GM21526 (cell line): ENCODE data around the gene CREBBP.
"Not testable (repeated sequence)": the region's sequence is repeated elsewhere in the genome, so short reads cannot be mapped to it uniquely, and the experiment has no call there.

ENCODE experiments used
- ATAC-seq: cut with Tn5 transposase; IDR thresholded peaks from one replicate; pipeline ENCODE4 v1.9.1; 2021; ENCODE audit warnings: moderate library complexity; ENCODE audit not compliant: unreplicated experiment, low FRiP score

The CREBBP gene

GRCh38 chr16:3726021-3726687, 154.4 kb downstream of the CREBBP start:
- no peak for ATAC-seq

DNA sequence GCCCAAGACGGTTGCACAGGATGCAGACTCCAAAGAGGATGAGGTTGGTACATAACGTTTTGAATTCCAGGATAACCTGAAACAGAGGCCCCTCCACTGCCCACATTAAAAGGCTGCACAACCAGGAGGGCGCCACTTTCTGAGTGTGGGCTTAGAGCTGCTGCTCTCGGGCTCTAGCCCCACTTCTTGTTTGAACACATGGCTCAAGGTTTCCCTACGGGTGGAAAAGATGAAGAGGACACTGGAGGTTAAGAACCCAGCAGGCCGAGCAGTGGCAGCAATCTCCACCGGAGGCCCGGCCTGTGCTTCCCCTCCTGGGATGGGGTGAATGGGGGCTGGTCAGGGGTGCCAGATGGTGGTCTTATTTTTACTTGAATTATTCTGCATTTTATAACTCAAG, 155.2 kb downstream of the CREBBP start:
- ATAC-seq, result no peak

DNA sequence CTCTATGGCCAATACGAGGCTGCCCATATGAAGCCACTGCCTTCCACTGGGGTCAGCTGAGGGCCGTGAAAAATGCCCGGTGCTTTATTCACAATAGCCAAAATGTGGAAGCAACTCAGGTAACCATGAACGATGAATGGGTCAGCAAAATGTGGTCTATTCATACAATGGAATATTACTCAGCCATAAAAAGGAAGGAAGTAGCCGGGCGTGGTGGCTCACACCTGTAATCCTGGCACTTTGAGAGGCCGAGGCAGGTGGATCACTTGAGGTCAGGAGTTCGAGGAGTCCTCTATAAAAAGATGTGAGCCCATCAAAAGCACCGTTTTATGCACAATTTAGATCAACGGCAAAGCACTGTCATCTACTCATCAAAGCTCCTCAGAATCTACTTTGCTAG, 158.0 kb downstream of the CREBBP start:
- no peak for ATAC-seq

DNA sequence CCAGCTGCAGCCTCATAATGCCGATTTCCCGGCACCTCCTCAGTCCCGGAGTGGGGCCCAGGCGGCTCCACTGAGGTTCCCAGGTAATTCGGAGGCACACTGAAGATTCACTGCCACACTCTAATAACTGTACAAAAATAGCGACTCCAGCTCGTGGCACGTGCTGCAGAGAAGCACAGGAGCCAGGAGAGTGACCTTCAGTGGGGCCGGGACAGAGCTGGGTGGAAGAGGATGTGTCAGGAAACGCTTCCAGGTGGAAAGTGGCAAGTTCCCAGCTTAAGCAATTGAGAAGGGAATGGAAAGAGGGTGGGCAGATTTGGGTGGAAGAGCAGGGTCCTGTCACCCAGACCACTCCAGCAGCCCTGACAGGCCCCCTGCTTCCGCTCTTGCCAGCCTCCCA, 160.1 kb downstream of the CREBBP start:
- ATAC-seq, result no peak

GRCh38 chr16:3718628-3719027, 161.9 kb downstream of the CREBBP start:
- no peak for ATAC-seq

DNA sequence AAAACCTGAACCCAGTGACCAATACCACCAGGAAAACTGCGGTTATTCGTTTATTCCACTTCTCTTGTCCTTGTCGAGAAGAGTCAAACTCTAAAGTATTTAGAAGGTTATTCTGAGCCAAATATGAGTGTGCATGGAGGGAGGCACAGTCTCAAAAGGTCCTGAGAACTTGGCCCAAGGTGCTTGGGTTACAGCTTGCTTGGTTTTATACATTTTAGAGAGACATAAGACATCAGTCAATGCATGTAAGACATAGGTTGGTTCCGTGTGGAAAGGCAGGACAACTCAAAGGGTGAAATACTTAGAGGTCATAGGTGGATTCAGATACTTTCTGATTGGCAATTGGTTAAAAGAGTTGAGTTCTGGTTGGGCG, 162.5 kb downstream of the CREBBP start:
- ATAC-seq, result no peak

DNA sequence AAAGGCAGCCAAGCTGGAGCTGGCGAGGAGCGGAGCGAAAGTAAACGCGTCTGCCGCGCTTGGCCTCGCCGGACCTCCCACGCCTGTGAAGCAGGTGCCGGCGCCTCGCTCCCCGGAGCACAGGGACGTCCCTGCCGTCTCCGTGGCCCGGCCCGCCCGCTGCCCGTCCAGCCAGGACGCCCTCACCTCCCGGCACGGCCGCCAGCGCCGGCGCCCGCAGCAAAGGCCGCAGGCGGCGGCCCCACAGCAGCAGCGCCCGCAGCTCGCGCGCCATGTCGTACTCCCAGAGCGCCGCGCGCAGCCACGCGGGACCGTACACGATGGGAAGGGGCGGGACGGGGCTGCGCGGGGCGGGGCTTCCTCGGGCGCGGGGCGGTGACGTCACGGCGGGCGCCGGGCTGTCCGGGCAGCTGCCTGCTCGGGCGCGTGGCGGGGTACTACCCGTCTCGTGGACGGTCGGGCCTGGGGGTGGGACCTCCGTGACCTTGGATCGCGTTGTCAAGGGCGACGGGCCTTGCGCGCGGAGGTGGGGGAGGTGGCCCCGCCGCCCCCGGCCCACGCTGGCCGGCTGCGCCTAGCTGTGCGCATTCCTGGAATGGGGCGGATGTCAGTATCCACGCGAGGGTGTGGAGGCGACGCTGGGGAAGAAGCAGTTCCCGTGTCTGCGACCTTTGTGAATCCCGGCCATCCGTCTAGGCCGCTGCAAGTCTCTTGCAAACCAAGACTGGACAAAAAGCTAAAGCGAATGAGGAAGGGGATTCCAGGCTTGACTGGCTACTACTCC, 163.1 kb downstream of the CREBBP start, which contains the start of gene TRAP1:
Gene TRAP1 (minus strand): TSS at position 290 of the 784 bp plus-strand sequence. CDS start 16 bp downstream, at position 274.
- ATAC-seq, result peak; percentile 76

GRCh38 chr16:3716831-3717234, 163.7 kb downstream of the CREBBP start:
- peak; percentile 21 for ATAC-seq

DNA sequence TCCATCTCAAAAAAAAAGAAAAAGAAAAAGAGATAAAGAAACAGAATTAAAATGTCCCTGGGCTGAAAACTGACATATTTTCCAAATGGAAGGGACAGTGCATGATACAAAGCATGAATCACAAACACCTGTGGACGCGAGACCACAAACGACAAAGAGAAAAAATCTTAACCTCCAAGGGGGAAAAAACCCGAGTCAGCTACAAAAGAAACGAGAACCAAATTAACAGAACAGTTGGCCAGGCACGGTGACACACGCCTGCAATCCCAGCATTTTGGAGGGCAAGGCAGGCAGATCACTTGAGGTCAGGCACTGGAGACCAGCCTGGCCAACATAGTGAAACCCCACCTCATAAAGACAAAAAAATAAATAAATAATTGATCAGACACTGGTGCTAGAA, 165.1 kb downstream of the CREBBP start:
- ATAC-seq, result no peak

GRCh38 chr16:3714378-3714777, 166.1 kb downstream of the CREBBP start:
- not testable (repeated sequence) for ATAC-seq

GRCh38 chr16:3713587-3714242, 166.8 kb downstream of the CREBBP start:
- no peak for ATAC-seq

- no peak for ATAC-seq
These were observed 167.6 kb downstream of the CREBBP start for GRCh38 chr16:3712861-3713372.

DNA sequence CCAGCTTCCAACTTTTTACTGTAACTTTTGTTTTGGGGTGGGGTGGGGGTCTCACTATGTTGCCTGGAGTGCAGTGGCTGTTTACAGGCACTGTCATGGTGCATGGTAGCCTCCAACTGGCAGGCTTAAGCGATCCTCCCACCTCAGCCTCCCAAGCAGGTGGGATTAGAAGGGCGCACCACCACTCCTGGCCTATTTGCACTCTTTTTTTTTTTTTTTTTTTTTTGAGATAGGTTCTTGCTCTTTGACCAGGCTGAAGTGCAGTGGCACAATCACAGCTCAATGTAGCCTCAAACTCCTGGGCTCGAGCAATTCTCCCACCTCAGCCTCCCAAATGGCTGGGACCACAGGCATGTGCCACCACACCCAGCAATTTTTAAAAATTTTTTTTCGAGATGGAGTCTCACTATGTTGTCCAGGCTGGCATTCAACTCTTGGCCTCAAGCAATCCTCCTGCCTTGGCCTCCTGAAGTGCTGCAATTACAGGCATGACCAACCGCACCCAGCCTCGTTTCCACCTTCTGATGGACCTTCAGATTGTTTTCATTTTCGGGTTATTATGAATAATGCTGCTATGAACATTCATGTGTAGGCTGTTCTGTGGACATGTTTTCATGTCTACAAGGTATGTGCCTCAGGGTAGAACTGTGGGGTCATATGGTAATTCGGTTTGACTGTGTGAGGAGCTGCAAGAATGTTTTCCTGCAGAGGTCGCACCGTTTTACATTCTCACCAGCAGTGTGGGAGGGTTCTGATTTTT, 174.1 kb downstream of the CREBBP start:
- ATAC-seq, result no peak

GRCh38 chr16:3702082-3702481, 178.4 kb downstream of the CREBBP start:
- ATAC-seq, result no peak

DNA sequence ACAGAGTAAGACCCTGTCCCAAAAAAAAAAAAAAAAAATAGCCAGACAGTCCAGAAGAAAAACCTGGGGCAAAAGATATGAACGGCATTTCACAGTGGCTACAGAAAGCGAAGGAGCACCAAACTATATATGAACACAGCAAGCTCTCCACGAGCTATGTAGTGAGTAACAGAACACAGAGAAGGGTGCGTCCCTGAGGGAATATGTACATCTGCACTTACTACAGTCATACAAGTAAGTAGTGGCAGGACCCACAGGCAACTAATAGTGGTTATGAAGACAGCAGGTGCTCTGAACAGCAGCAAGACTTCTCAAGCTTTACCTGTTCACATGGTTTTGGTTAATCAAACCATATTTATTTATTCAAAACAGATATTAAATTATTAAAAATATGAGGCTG, 179.0 kb downstream of the CREBBP start:
- no peak for ATAC-seq

- ATAC-seq, result no peak
These were observed 181.6 kb downstream of the CREBBP start for GRCh38 chr16:3698941-3699340.

- no peak for ATAC-seq
These were observed 183.9 kb downstream of the CREBBP start for GRCh38 chr16:3696425-3697218.

- ATAC-seq, result no peak
These were observed 184.7 kb downstream of the CREBBP start for GRCh38 chr16:3695610-3696369.

DNA sequence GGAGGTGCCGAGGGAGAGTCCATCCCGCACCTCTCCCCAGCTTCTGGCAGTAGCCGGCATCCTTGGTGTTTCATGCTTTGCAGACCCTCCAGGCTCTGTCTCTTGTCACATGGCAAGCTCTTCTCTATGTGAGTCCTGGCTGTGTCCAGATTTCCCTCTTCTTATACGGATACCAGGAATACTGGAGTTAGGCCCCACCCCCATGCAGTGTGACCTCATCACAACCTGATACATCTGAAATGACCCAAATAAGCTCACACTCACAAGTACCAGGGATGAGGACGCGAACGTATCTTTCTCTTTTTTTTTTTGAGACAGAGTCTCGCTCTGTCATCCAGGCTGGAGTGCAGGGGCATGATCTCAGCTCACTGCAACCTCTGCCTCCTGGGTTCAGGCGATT, 186.5 kb downstream of the CREBBP start:
- no peak for ATAC-seq
